GM12878 (cell line): ENCODE measurements around the gene NCLN. TPM values are rescaled to one million over a fixed set of nuclear protein-coding genes. Genes with fewer than 3 reads are reported as not detected.

ENCODE experiments used
- ATAC-seq: fragments of 200-7000 bp; cut with Tn5 transposase; 3 replicates; pipeline ENCODE4 v1.9.1; 2020; ENCODE audit warnings: mild to moderate bottlenecking, moderate library complexity
- Bru-seq: library from RNA; stranded (reverse); fragments of 400-500 nt; gene quantifications from one replicate; lab custom pipeline; 2021; lab: Mats Ljungman, UMichigan
- BruChase-seq, 2 experiments: library from RNA; stranded (reverse); fragments of 400-500 nt; gene quantifications; one replicate each; lab custom pipeline; 2021; lab: Mats Ljungman, UMichigan
- BruUV-seq: library from RNA; stranded (reverse); fragments of 400-500 nt; replicated peaks from 2 replicates; lab custom pipeline; 2021; lab: Mats Ljungman, UMichigan
- CTCF ChIA-PET: fragments of 300-600 bp; sonication (Branson Sonifier 250); formaldehyde crosslinking; extraction: SDS; loops from one replicate; lab custom pipeline; 2021; ENCODE audit warnings: inconsistent platforms; lab: Yijun Ruan, JAX
- POLR2A ChIA-PET: fragments of 350-600 bp; formaldehyde crosslinking; extraction: SDS; loops from one replicate; lab custom pipeline; 2021; ENCODE audit warnings: inconsistent platforms; lab: Charles Lee
- RAD21 ChIA-PET: fragments of 300-600 bp; sonication (Branson Sonifier 250); formaldehyde crosslinking; loops from one replicate; lab custom pipeline; 2023; ENCODE audit warnings: antibody characterized with exemption; ENCODE audit not compliant: unreplicated experiment; lab: Charles Lee
- SMC1A ChIA-PET: fragments of 300-600 bp; sonication (Branson Sonifier 250); formaldehyde crosslinking; loops from one replicate; lab custom pipeline; 2023; ENCODE audit not compliant: unreplicated experiment, uncharacterized antibody; lab: Charles Lee
- DNase-seq: peaks from one replicate; pipeline ENCODE4 v3.0.0-alpha.2; 2011; ENCODE audit warnings: low read depth, low spot score
- FAIRE-seq: peaks from 3 replicates; lab custom pipeline; 2011; peaks lifted over from hg19 to GRCh38; lab: Jason Lieb, UNC
- H2AFZ ChIP-seq: 2 replicates; pipeline ENCODE4 v1.6.0; 2011; ENCODE audit warnings: low read depth, low read length, control low read depth; ENCODE audit not compliant: control insufficient read depth
- H3K27ac ChIP-seq: 2 replicates; pipeline ENCODE4 v1.5.1; 2011; ENCODE audit warnings: control low read depth; ENCODE audit not compliant: control insufficient read depth, insufficient read depth
- H3K27me3 ChIP-seq, 2 experiments: replicated peaks in 1 of 2; 2 replicates each; pipeline versions ENCODE4 v1.6.0 to v1.6.1; 2011; ENCODE audit warnings: low read length in 1 of 2; ENCODE audit not compliant: control insufficient read depth in 2 of 2, insufficient read depth in 2 of 2
- H3K36me3 ChIP-seq, 2 experiments: 2 replicates each; pipeline ENCODE4 v1.5.1; 2011; ENCODE audit warnings: low read length in 1 of 2; ENCODE audit not compliant: control insufficient read depth in 2 of 2, insufficient read depth in 2 of 2
- H3K4me1 ChIP-seq: 2 replicates; pipeline ENCODE4 v1.6.1; 2011; ENCODE audit warnings: mild to moderate bottlenecking, low read length, moderate library complexity, mixed read lengths; ENCODE audit not compliant: control insufficient read depth, insufficient read depth
- H3K4me2 ChIP-seq: 2 replicates; pipeline ENCODE4 v1.6.0; 2011; ENCODE audit warnings: control low read depth; ENCODE audit not compliant: control insufficient read depth, insufficient read depth
- H3K4me3 ChIP-seq: fragments of 200-600 bp; sonication (generic); 2 replicates; pipeline ENCODE4 v1.5.1; 2016
- H3K79me2 ChIP-seq: 2 replicates; pipeline ENCODE4 v1.6.0; 2011; ENCODE audit warnings: low read length; ENCODE audit not compliant: control insufficient read depth, insufficient read depth
- H3K9ac ChIP-seq: 2 replicates; pipeline ENCODE4 v1.8.0; 2011; ENCODE audit warnings: low read length, control low read depth, mixed read lengths; ENCODE audit not compliant: control insufficient read depth, insufficient read depth
- H3K9me3 ChIP-seq: replicated peaks from 3 replicates; pipeline ENCODE4 v1.5.1; 2011; ENCODE audit warnings: mild to moderate bottlenecking, low read length; ENCODE audit not compliant: control insufficient read depth, insufficient read depth
- H4K20me1 ChIP-seq: 2 replicates; pipeline ENCODE4 v1.6.0; 2011; ENCODE audit not compliant: control insufficient read depth, insufficient read depth
- BCL3 ChIP-seq: IDR thresholded peaks from 2 replicates; pipeline ENCODE4 v1.6.1; 2011; ENCODE audit warnings: borderline replicate concordance, low read depth, mild to moderate bottlenecking, moderate library complexity, low read length; ENCODE audit not compliant: insufficient read depth, poor library complexity, severe bottlenecking
- CBFB ChIP-seq: IDR thresholded peaks from 2 replicates; pipeline ENCODE4 v1.6.1; 2016; ENCODE audit warnings: antibody characterized with exemption, low read depth
- CBX3 ChIP-seq: fragments of 200-600 bp; sonication (generic); IDR thresholded peaks from 2 replicates; pipeline ENCODE4 v1.6.1; 2016; ENCODE audit warnings: low read depth, borderline replicate concordance
- CEBPB ChIP-seq, 2 experiments: fragments of 150-350 bp in 1 of 2; IDR thresholded peaks; 2 replicates each; pipeline ENCODE4 v1.6.1; 2012 to 2014; ENCODE audit warnings: low read depth in 2 of 2, low read length in 2 of 2, borderline replicate concordance in 1 of 2, inconsistent platforms in 1 of 2
- EED ChIP-seq: sonication (generic); IDR thresholded peaks from 2 replicates; pipeline ENCODE4 v1.6.1; 2016; ENCODE audit warnings: antibody characterized with exemption, low read depth
- ESRRA ChIP-seq: IDR thresholded peaks from 2 replicates; pipeline ENCODE4 v1.6.1; 2012; ENCODE audit warnings: mild to moderate bottlenecking, low read length, improper control_type of control experiment
- FOXK2 ChIP-seq: fragments of 450-650 bp; IDR thresholded peaks from 2 replicates; pipeline ENCODE4 v1.6.1; 2017; ENCODE audit warnings: mild to moderate bottlenecking, moderate library complexity
- HCFC1 ChIP-seq: fragments of 150-350 bp; IDR thresholded peaks from 2 replicates; pipeline ENCODE4 v1.6.1; 2014; ENCODE audit warnings: low read length
- IRF3 ChIP-seq: fragments of 450-650 bp; IDR thresholded peaks from 2 replicates; pipeline ENCODE4 v1.6.1; 2014; ENCODE audit warnings: mild to moderate bottlenecking
- NFXL1 ChIP-seq: fragments of 450-650 bp; IDR thresholded peaks from 2 replicates; pipeline ENCODE4 v1.6.1; 2017; ENCODE audit warnings: antibody characterized with exemption, mild to moderate bottlenecking, borderline replicate concordance
- PAX8 ChIP-seq: fragments of 450-650 bp; IDR thresholded peaks from 2 replicates; pipeline ENCODE4 v1.6.1; 2017; ENCODE audit warnings: mild to moderate bottlenecking, moderate library complexity
- RFX5 ChIP-seq: IDR thresholded peaks from 2 replicates; pipeline ENCODE4 v1.6.1; 2011; ENCODE audit warnings: low read depth, low read length, improper control_type of control experiment
- SMC3 ChIP-seq: IDR thresholded peaks from 2 replicates; pipeline ENCODE4 v1.6.1; 2011; ENCODE audit warnings: low read length, improper control_type of control experiment, borderline replicate concordance
- ZBTB33 ChIP-seq: fragments of 450-650 bp; IDR thresholded peaks from 2 replicates; pipeline ENCODE4 v1.6.1; 2017; ENCODE audit warnings: mild to moderate bottlenecking
- WGBS: methylation state at CpG from one replicate; pipeline ENCODE4 v1.1.6; 2016; ENCODE audit warnings: low lambda C conversion rate; ENCODE audit not compliant: insufficient replicate concordance, insufficient coverage; ENCODE audit errors: missing lambda C conversion rate; 5-methylcytosine and 5-hydroxymethylcytosine counted together
- in situ Hi-C: fragments of 300-500 bp; cut with MboI; formaldehyde crosslinking; loops from 9 replicates; pipeline ENCODE4 v1.14.3; 2018; ENCODE audit warnings: mixed read lengths
- intact Hi-C: fragments of 100-400 bp; cut with micrococcal nuclease; formaldehyde crosslinking; loops from one replicate; pipeline ENCODE4 v1.14.2; 2022; ENCODE audit not compliant: unreplicated experiment
- long read RNA-seq, 2 experiments: library from polyadenylated mRNA; unstranded; transcript quantifications; one replicate each; pipeline ENCODE4 v2.0.0, GENCODE V29; 2019 to 2020
- polyA minus RNA-seq, 3 experiments: library from RNA; depleted of rRNA, polyadenylated mRNA; stranded (reverse); fragments of >200 nt; gene quantifications; 2 replicates each; pipeline ENCODE4 v1.2.3, GENCODE V29; 2011
- polyA plus RNA-seq, 11 experiments: library from polyadenylated mRNA; depleted of rRNA in 4 of 11; unstranded in 6 of 11; stranded (reverse) in 5 of 11; fragments of >200 nt; fragmentation: Nextera tagmentation in 4 of 11; fragmentation: Illumina TruSeq in 1 of 11; extraction: Ambion mirVana in 4 of 11; extraction: Trizol in 1 of 11; gene quantifications; 1 replicate in 1 of 11; 2 replicates in 10 of 11; pipeline versions ENCODE4 v1.2.1 to v1.2.3, GENCODE V29; 2011 to 2016; ENCODE audit warnings: inconsistent platforms in 2 of 11, missing spikeins in 2 of 11, low read depth in 1 of 11
- total RNA-seq, 4 experiments: library from RNA; depleted of rRNA in 3 of 4; stranded (reverse); fragments of >200 nt in 3 of 4; fragmentation: Illumina TruSeq in 1 of 4; extraction: Trizol in 1 of 4; gene quantifications; 2 replicates each; pipeline versions ENCODE4 v1.2.1 to v1.2.3, GENCODE V29; 2013 to 2021

The NCLN gene
- total RNA-seq (2013; cell fraction: nucleolus; rRNA removed), result 37.3 and 45.2 TPM in 2 replicates
- total RNA-seq (2014; rRNA removed), result 35.0 and 43.0 TPM in 2 replicates
- 14.5 and 18.6 TPM in 2 replicates for total RNA-seq (2014; rRNA removed; fragmentation: Illumina TruSeq; extraction: Trizol)
- 69.2 and 79.1 TPM in 2 replicates for total RNA-seq (2021)
- 8.1 TPM for polyA plus RNA-seq (2011; ENCODE audit: low read depth)
- polyA plus RNA-seq (2011; rRNA removed), result 10.7 and 29.5 TPM in 2 replicates
- polyA plus RNA-seq (2011; cell fraction: cytosol; rRNA removed), result 38.7 and 57.3 TPM in 2 replicates
- 95.1 and 119 TPM in 2 replicates for polyA plus RNA-seq (2011; cell fraction: nucleus; rRNA removed)
- 36.4 and 40.2 TPM in 2 replicates for polyA plus RNA-seq (2012)
- 2.3 and 11.6 TPM in 2 replicates for polyA plus RNA-seq (2014; fragmentation: Illumina TruSeq; extraction: Trizol)
- 1 to 10 TPM; 2.2 to 7.2 TPM for polyA plus RNA-seq (2014; fragmentation: Nextera tagmentation; extraction: Ambion mirVana)
- polyA plus RNA-seq (2014; rRNA removed), result 42.6 and 64.0 TPM in 2 replicates
- 10 to 100 TPM; 71.8 to 75.2 TPM for polyA plus RNA-seq (2016; fragmentation: Nextera tagmentation; extraction: Ambion mirVana)
- 28.0 and 50.8 TPM in 2 replicates for polyA minus RNA-seq (2011; rRNA and poly(A)+ RNA removed)
- 25.0 and 25.9 TPM in 2 replicates for polyA minus RNA-seq (2011; cell fraction: cytosol; rRNA and poly(A)+ RNA removed)
- polyA minus RNA-seq (2011; cell fraction: nucleus; rRNA and poly(A)+ RNA removed), result 12.5 and 24.5 TPM in 2 replicates
- percentile 59 among the genes with signal in this experiment for Bru-seq, nascent RNA
- percentile 78 among the genes with signal in this experiment for BruChase-seq, experiment 1, labeled RNA remaining after a 6-hour chase
- percentile 71 among the genes with signal in this experiment for BruChase-seq, experiment 2, labeled RNA remaining after a 2-hour chase
- long read RNA-seq, experiment 1, full-length matches to known transcripts, result 10 of 32 reads
- long read RNA-seq, experiment 1, partial matches to known transcripts, result 5 of 32 reads
- long read RNA-seq, experiment 1, other reads (novel, unspliced or antisense), result 17 of 32 reads
- long read RNA-seq, experiment 2, full-length matches to known transcripts, result 1 of 4 reads
- long read RNA-seq, experiment 2, partial matches to known transcripts, result 0 of 4 reads
- long read RNA-seq, experiment 2, other reads (novel, unspliced or antisense), result 3 of 4 reads

GRCh38 chr19:3185461-3186159 lies at the start of gene NCLN:
Gene NCLN, plus strand, starts transcription at chr19:3185930. Its CDS starts 101 bp downstream, at chr19:3186031.
- Histone ChIP-seq H4K20me1 (no peaks in the 10 kb centered on the region; the same call in 1 of the 2 replicates), H3K9ac (peak within 1 kb of the TSS; percentile 91), H3K79me2 (peaks cover 61% of the 10 kb centered on the region), H3K9me3 (no peaks in the 10 kb centered on the region), H2AFZ (peak within 1 kb of the TSS; percentile 98), H3K4me3 (peak within 1 kb of the TSS; percentile 76), H3K27me3 (no peaks in the 10 kb centered on the region), H3K4me1 (peaks cover 14% of the 10 kb centered on the region), H3K4me2 (peak within 1 kb of the TSS; percentile 99), H3K27ac (peak within 1 kb of the TSS; percentile 94), H3K36me3 (peaks cover 0 to 3% of the 10 kb centered on the region in 2 experiments; a peak in 1 of 4 replicates)
- no TSS peak for BruUV-seq
- CTCF ChIA-PET, result interaction anchor here (0.9 kb wide), 1 partner anchor 230 kb away, joined by 3 read pairs; no protein-coding TSS in a partner anchor
- intact Hi-C loops (no loop called here), in situ Hi-C loops (no loop called here)
- peak; percentile 99 for FAIRE-seq
- WGBS, result under 1% methylated on average over 59 of the region's 69 CpGs
- peak; percentile 92 for DNase-seq
- POLR2A ChIA-PET, result interaction anchor here (1.0 kb wide), 1 partner anchor 8 kb away, joined by 3 read pairs; no protein-coding TSS in a partner anchor
- peak; percentile 83 for ATAC-seq
- RAD21 ChIA-PET, result interaction anchor here (0.5 kb wide), 1 partner anchor 110 kb away, joined by 5 read pairs; no protein-coding TSS in a partner anchor
- SMC1A ChIA-PET, result interaction anchor here (1.6 kb wide), 1 partner anchor 15 kb away, joined by 4 read pairs; no protein-coding TSS in a partner anchor
- TF ChIP-seq PAX8 (no peak), CBX3 (no peak), HCFC1 (peak; percentile 89), IRF3 (no peak), CBFB (peak; percentile 69; the same call in 1 of the 2 replicates), ZBTB33 (0 out of 2 replicates have a peak, but pooled peaks have one; percentile 61), SMC3 (no peak), CEBPB (IDR thresholded peaks at IDR 0.05; ENCODE audit: borderline replicate concordance in 1 of 2, low read depth in 2 of 2, low read length in 2 of 2) (no peak), RFX5 (no peak), EED (no peak), ESRRA (peak; percentile 72; the same call in 1 of the 2 replicates), NFXL1 (no peak), BCL3 (no peak), FOXK2 (no peak)
